ENCODE data around the gene ARRDC1. TPM values are rescaled to one million over a fixed set of nuclear protein-coding genes. Genes with fewer than 3 reads are reported as not detected.

Gene ARRDC1
- total RNA-seq, 4 donors from 2014 or later = 53.3 to 121 (median 89.6) TPM

- Histone ChIP-seq H3K9me3 (no peaks in the 10 kb centered on the region), H3K27me3 (no peaks in the 10 kb centered on the region), H3K36me3 (peaks cover 19 to 43% (median 25%) of the 10 kb centered on the region in 3 donors), H3K4me1 (peaks cover 41 to 78% (median 43%) of the 10 kb centered on the region in 3 donors), H3K27ac (peak overlapping the region in 2 of 4 donors; percentile 27 to 55), H3K4me3 (no peak overlapping the region)
- DNase-seq = no peak
- TF ChIP-seq POLR2A (IDR thresholded peaks at IDR 0.05) (no peak), CTCF (IDR thresholded peaks at IDR 0.05) (peak in 1 of 6 experiments; percentile 18)
- WGBS, 2 donors = 85 to 100% methylated on average over 1 to 7 of the region's 25 CpGs
- intact Hi-C loops (cut with DNase I) = no loop called here
These were observed 9.3 kb downstream of the ARRDC1 start for GRCh38 chr9:137614631-137615386.

DNA sequence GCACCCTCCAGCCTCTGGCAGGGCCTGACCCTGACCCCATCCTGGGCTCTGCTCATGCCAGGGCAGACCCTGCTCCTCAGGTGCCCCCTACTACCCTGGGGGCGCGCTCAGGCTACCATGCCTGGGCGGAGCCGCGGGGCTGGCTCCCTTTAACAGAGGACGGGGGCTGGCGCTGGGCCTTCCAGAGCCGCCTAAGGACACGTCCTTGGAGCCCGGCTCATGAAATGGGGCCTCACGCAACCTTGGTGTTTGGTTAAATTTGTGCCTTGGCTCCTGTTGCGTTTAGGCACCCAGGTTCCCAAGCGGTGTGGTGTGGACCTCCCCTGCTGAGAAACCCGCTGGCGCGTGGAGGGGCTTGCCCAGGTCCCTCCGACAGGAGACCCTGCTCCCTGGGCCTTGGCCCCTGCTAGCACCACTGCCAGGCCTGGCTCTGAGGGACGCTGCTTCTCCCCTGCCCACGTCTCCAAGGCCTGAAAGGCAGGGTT lies 9.9 kb downstream of the ARRDC1 start:
- DNase-seq = no peak
- TF ChIP-seq POLR2A (IDR thresholded peaks at IDR 0.05) (no peak), CTCF (IDR thresholded peaks at IDR 0.05) (no peak)
- peak overlapping the region in 2 of 4 donors; percentile 20 to 55 for H3K27ac ChIP-seq
- peaks cover 48 to 79% (median 49%) of the 10 kb centered on the region in 3 donors for H3K4me1 ChIP-seq
- intact Hi-C loops (cut with DNase I) = no loop called here
- H3K4me3 ChIP-seq = no peak overlapping the region
- H3K36me3 ChIP-seq = peaks cover 19 to 43% (median 25%) of the 10 kb centered on the region in 3 donors
- H3K27me3 ChIP-seq = no peaks in the 10 kb centered on the region
- WGBS, 2 donors = 90% methylated on average over 2 of the region's 19 CpGs; no CpG with 5 or more reads in 1 of the 2 donors
- H3K9me3 ChIP-seq = no peaks in the 10 kb centered on the region

GRCh38 chr9:137618105-137619067 lies 12.9 kb downstream of the ARRDC1 start, which contains the start of gene EHMT1:
Gene EHMT1 (plus strand): TSS chr9:137619005. CDS start chr9:137619029, 24 bp downstream.
- H3K36me3 ChIP-seq = peaks cover 19 to 42% (median 24%) of the 10 kb centered on the region in 3 donors
- no peaks in the 10 kb centered on the region for H3K9me3 ChIP-seq
- 1 to 2% methylated on average over 9 to 26 of the region's 94 CpGs for WGBS, 2 donors
- H3K27ac ChIP-seq = peak within 1 kb of the TSS; percentile 93 to 97 (median 94)
- H3K4me3 ChIP-seq = peak within 1 kb of the TSS; percentile 67 to 98 (median 86)
- no peaks in the 10 kb centered on the region for H3K27me3 ChIP-seq
- TF ChIP-seq CTCF (IDR thresholded peaks at IDR 0.05) (peak in 1 of 6 experiments; percentile 20), POLR2A (IDR thresholded peaks at IDR 0.05) (peak in 3 of 4 donors; percentile 30 to 80 (median 53))
- intact Hi-C loops (cut with DNase I) = no loop called here
- no peak for DNase-seq
- peaks cover 27 to 79% (median 41%) of the 10 kb centered on the region in 3 donors for H3K4me1 ChIP-seq

GRCh38 chr9:137619240-137620047 lies 14.0 kb downstream of the ARRDC1 start:
- WGBS, 2 donors = 0 to 1% methylated on average over 25 of the region's 58 CpGs

More at GRCh38 chr9:137619240-137620047, 14.0 kb downstream of the ARRDC1 start:
- TF ChIP-seq POLR2A (IDR thresholded peaks at IDR 0.05) (no peak), CTCF (IDR thresholded peaks at IDR 0.05) (no peak)
- Histone ChIP-seq H3K36me3 (peaks cover 13 to 42% (median 13%) of the 10 kb centered on the region in 3 donors), H3K4me3 (peak overlapping the region; percentile 60 to 92 (median 72)), H3K4me1 (peaks cover 27 to 73% (median 38%) of the 10 kb centered on the region in 3 donors), H3K9me3 (no peaks in the 10 kb centered on the region), H3K27ac (peak overlapping the region; percentile 88 to 94 (median 92)), H3K27me3 (no peaks in the 10 kb centered on the region)
- no peak for DNase-seq
- intact Hi-C loops (cut with DNase I) = no loop called here
